Ovary (tissue), 3 donors: ENCODE measurements around the gene MRNIP.

Source experiments
- CTCF ChIP-seq, 3 donors: fragments of 450-650 bp in 2 of 3; fragments of 200-600 bp in 1 of 3; IDR thresholded peaks; one replicate each; pipeline versions ENCODE4 v1.5.1 to v1.8.0; 2016 to 2022; ENCODE audit warnings: antibody characterized with exemption in 3 of 3, mild to moderate bottlenecking in 1 of 3
- EP300 ChIP-seq: sonication (generic); formaldehyde crosslinking; IDR thresholded peaks from one replicate; pipeline ENCODE4 v1.6.1; 2017; ENCODE audit warnings: antibody characterized with exemption
- POLR2A ChIP-seq: fragments of 450-650 bp; IDR thresholded peaks from one replicate; pipeline ENCODE4 v1.6.1; 2017; ENCODE audit warnings: antibody characterized with exemption, mild to moderate bottlenecking, moderate library complexity
- donor health status: DM: no; HTN: no; CAD: no.

- TF ChIP-seq POLR2A (no peak), CTCF (IDR thresholded peaks at IDR 0.05) (no peak), EP300 (no peak)
These were observed 7.0 kb upstream of the MRNIP start for GRCh38 chr5:179865491-179866240.
